GM12891 (cell line): Measurements from ENCODE around the gene TOP2B.

Source experiments
- PAX5 ChIP-seq: IDR thresholded peaks from 2 replicates; pipeline ENCODE4 v1.6.1; 2011; ENCODE audit warnings: low read length, moderate library complexity, mild to moderate bottlenecking; ENCODE audit not compliant: insufficient read depth, severe bottlenecking
- POLR2A ChIP-seq: IDR thresholded peaks from 2 replicates; pipeline ENCODE4 v1.6.1; 2011; ENCODE audit warnings: low read depth, low read length, control low read depth
- POLR2AphosphoS5 ChIP-seq: IDR thresholded peaks from 2 replicates; pipeline ENCODE4 v1.6.1; 2011; ENCODE audit warnings: low read depth, low read length, control low read depth
- SPI1 ChIP-seq: IDR thresholded peaks from 2 replicates; pipeline ENCODE4 v1.6.1; 2011; ENCODE audit warnings: low read depth, low read length, control low read depth
- TAF1 ChIP-seq: IDR thresholded peaks from 2 replicates; pipeline ENCODE4 v1.6.1; 2011; ENCODE audit warnings: low read depth, low read length, control low read depth

GRCh38 chr3:25611193-25611592 is 53.5 kb downstream of the TOP2B start:
- TF ChIP-seq TAF1 (no peak), POLR2A (no peak), POLR2AphosphoS5 (no peak), SPI1 (no peak), PAX5 (no peak)
